ENCODE data around the gene CCNY.

- TF ChIP-seq EZH2 (IDR thresholded peaks at IDR 0.05), result no peak
- TF ChIP-seq POLR2AphosphoS5 (IDR thresholded peaks at IDR 0.05; ENCODE audit: borderline replicate concordance, low read depth, low read length), result no peak
Observed at GRCh38 chr10:35294506-35294905, 41.8 kb upstream of the CCNY start.
